AG09319 (cell line): Measurements from ENCODE around the gene RITA1.

Experiments
- DNase-seq: peaks from one replicate; pipeline ENCODE4 v3.0.0-alpha.2; 2010; ENCODE audit warnings: low read depth; ENCODE audit errors: extremely low read depth
- TF ChIP-seq, protein P1 (sequence below): IDR thresholded peaks from 2 replicates; pipeline ENCODE4 v1.5.1; 2011; ENCODE audit warnings: low read depth, mild to moderate bottlenecking, inconsistent platforms, low read length, moderate library complexity

RITA1 gene

DNA sequence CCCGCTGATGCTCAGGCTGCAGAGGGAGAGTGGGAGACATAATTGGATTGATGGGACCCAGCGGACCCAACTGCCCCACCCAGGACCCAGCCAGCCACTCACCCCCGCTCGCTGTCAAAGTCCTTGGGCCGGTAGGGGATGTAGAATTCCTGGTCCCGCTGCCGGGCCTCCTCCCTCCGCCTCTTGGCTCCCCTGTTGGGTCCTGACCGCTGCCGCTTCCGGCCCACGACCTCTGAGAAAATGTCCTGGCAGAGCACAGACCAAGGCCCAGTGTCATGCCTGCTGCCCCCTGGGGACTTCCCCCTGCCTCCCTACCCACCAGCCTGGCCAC, 22.5 kb upstream of the RITA1 start:
- DNase-seq = no peak
- TF ChIP-seq, protein P1, sequence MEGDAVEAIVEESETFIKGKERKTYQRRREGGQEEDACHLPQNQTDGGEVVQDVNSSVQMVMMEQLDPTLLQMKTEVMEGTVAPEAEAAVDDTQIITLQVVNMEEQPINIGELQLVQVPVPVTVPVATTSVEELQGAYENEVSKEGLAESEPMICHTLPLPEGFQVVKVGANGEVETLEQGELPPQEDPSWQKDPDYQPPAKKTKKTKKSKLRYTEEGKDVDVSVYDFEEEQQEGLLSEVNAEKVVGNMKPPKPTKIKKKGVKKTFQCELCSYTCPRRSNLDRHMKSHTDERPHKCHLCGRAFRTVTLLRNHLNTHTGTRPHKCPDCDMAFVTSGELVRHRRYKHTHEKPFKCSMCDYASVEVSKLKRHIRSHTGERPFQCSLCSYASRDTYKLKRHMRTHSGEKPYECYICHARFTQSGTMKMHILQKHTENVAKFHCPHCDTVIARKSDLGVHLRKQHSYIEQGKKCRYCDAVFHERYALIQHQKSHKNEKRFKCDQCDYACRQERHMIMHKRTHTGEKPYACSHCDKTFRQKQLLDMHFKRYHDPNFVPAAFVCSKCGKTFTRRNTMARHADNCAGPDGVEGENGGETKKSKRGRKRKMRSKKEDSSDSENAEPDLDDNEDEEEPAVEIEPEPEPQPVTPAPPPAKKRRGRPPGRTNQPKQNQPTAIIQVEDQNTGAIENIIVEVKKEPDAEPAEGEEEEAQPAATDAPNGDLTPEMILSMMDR = no peak

DNA sequence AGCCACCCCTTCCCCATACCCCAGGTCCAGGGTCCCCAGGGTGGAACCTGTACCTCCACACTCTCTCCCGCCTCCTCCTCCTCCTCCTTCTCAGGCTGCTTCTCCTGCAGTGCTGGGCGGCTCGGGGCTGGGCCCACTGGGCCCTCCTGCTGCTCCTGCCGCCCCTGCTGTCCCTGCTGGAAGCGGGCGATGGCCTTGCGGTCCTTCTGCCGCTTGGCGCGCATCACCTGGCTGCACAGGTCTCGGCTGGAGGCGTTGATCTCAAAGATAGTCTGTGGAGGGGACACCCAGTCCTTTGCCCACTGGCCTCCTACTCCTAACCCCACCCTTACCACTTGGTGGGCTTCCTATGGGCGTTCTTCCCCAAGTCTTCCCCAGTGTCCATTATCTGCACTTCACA, 21.5 kb upstream of the RITA1 start:
- DNase-seq = no peak
- TF ChIP-seq, protein P1 = no peak

DNA sequence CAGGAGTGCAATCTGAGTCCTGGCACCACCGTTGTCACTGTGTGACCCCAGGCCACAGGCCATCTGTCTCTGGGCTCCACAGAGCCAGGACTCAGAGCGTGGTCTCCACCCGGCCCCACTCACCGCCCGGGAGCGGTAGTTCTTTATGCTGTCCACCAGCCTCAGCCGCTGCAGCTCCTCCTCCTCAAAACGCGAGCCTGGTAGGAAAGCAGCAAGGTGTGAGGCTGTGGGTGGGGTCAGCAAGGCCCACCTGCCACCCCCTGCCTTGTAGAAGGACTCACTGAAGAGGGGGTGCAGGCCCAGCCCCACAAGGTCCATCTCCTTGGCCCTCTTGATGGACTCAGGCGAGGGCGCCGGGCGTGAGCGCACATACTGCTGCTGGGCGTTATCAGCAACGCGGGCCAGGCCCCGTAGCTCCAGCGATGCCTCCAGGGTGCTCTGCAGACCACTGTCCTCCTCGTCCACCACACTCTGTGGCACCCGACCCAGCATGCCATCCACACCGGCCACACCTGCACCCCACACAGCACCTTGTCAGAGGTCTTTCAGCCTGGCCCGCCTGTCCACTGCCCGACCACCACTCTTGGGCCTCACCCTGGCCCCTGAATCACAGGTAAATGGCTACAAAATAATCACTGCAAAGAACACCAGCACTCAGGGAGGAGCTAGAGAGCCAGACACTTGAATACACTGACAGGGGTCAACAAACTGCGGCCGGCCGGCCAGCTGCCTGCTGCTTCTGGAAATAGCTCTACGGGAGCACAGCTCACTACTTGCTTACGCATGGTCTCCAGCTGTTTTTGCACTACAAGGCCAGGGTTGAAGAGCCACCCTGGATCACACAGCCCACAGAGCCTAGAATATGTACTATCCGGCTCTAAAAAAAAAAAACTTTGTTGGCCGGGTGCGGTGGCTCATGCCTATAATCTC, 19.7 kb upstream of the RITA1 start:
- no peak for DNase-seq
- TF ChIP-seq, protein P1 = no peak

DNA sequence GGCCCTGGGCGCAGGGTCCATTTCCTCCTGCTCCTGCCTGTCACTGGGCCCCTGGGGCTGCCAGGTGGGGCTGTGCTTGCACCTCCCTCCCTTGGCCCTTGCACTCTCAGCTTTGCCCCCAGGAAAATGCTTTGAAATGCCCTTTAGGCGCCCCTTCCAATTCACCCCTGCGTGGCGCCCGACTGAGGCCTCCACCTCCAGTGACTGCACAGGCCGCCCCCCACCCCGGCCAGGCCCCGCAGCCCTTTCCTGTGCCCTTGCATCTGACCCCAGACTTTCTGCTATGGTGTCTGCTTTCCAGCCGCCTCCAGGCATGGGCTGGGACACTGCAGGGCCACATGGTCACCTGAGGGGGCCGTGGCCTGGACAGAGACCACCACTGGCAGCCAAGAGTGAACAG, 17.7 kb upstream of the RITA1 start:
- TF ChIP-seq, protein P1 = no peak
- no peak for DNase-seq

DNA sequence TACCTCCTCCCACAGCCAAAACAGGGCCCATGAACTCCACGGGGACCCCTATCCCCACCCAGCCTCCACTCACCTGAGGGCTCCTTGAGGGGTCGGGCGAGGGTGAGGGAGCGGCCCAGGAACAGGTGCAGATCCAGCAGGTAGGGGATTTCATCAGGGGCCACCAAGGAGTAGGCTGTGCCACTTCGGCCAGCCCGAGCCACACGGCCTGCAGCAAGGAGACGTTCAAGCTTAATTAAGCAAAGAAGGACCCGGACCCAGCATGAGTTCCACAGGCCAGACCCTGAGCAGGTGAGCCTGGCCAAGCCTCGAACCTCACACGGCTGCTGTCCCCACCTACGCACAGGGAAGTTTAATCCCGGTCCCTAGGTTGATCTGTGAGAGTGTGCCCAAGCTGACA, 15.8 kb upstream of the RITA1 start:
- TF ChIP-seq, protein P1 = no peak
- no peak for DNase-seq

DNA sequence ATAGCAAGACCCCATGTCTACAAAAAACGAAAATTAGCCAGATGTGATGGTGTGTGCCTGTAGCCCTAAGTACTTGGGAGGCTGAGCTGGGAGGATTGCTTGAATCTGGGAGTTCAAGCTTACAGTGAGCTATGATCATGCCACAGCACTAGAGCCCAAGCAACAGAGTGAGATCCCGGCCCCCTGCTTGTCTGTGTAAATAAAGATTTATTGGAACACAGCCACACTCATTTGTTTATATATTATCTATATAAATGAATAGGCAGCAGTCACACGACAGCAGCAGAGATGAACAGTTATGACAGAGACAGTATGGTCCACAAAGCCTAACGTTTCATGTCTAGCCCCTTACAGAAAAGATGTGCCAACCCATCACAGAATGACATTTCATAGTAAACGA, 15.1 kb upstream of the RITA1 start:
- TF ChIP-seq, protein P1 = no peak
- no peak for DNase-seq

DNA sequence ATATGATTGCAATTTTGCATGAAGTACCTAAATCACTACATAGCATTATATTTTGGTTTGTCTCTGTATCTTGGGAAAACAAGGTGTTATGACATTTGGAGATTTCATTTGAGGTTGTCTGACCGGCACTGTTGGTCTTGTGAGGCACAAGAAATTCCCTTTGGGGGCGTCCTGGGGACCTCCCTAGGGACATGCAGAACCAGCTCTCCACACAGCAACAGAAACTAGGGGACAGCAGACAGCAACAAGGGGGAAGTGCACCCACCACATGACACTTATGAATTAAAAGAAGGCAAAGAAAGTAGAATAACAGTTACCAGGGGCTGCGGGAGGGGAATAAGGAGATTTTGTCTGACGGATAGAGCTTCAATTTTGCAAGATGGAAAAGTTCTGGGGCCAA, 14.6 kb upstream of the RITA1 start:
- TF ChIP-seq, protein P1 = no peak
- no peak for DNase-seq
